ENCODE measurements around the gene ISLR. TPM values are rescaled to one million over a fixed set of nuclear protein-coding genes. Genes with fewer than 3 reads are reported as not detected.

Gene ISLR
- total and polyA plus RNA-seq, 2 experiments from 2014 or later: 27.8 to 36.4 TPM

- Histone ChIP-seq H3K9me2 (replicated peaks; ENCODE audit: insufficient read depth) (no peaks in the 10 kb centered on the region), H3K4me3 (no peak overlapping the region), H3K27ac (no peak overlapping the region), H4K20me1 (ENCODE audit: insufficient read depth, poor library complexity, severe bottlenecking) (no peaks in the 10 kb centered on the region), H3K4me2 (no peak overlapping the region), H3K27me3 (no peaks in the 10 kb centered on the region), H3K4me1 (ENCODE audit: insufficient read depth) (peaks cover 4% of the 10 kb centered on the region), H3K79me2 (no peaks in the 10 kb centered on the region), H3K36me3 (replicated peaks; ENCODE audit: insufficient read depth, low read depth) (no peaks in the 10 kb centered on the region), H2AFZ (no peak overlapping the region), H3K9me3 (ENCODE audit: low read depth) (no peaks in the 10 kb centered on the region)
- WGBS (ENCODE audit: low lambda C conversion rate, missing lambda C conversion rate): 90% methylated on average over 8 of the region's 12 CpGs
- TF ChIP-seq, protein P1, sequence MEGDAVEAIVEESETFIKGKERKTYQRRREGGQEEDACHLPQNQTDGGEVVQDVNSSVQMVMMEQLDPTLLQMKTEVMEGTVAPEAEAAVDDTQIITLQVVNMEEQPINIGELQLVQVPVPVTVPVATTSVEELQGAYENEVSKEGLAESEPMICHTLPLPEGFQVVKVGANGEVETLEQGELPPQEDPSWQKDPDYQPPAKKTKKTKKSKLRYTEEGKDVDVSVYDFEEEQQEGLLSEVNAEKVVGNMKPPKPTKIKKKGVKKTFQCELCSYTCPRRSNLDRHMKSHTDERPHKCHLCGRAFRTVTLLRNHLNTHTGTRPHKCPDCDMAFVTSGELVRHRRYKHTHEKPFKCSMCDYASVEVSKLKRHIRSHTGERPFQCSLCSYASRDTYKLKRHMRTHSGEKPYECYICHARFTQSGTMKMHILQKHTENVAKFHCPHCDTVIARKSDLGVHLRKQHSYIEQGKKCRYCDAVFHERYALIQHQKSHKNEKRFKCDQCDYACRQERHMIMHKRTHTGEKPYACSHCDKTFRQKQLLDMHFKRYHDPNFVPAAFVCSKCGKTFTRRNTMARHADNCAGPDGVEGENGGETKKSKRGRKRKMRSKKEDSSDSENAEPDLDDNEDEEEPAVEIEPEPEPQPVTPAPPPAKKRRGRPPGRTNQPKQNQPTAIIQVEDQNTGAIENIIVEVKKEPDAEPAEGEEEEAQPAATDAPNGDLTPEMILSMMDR (IDR thresholded peaks at IDR 0.05; ENCODE audit: poor library complexity): no peak
- TF ChIP-seq EZH2phosphoT487 (IDR thresholded peaks at IDR 0.05; ENCODE audit: low read depth, severe bottlenecking, unreplicated experiment): no peak
- TF ChIP-seq EZH2 (IDR thresholded peaks at IDR 0.05; ENCODE audit: borderline replicate concordance): no peak
- DNase-seq (ENCODE audit: low spot score): no peak
Observed at GRCh38 chr15:74184582-74185091, 11.1 kb downstream of the ISLR start.

DNA sequence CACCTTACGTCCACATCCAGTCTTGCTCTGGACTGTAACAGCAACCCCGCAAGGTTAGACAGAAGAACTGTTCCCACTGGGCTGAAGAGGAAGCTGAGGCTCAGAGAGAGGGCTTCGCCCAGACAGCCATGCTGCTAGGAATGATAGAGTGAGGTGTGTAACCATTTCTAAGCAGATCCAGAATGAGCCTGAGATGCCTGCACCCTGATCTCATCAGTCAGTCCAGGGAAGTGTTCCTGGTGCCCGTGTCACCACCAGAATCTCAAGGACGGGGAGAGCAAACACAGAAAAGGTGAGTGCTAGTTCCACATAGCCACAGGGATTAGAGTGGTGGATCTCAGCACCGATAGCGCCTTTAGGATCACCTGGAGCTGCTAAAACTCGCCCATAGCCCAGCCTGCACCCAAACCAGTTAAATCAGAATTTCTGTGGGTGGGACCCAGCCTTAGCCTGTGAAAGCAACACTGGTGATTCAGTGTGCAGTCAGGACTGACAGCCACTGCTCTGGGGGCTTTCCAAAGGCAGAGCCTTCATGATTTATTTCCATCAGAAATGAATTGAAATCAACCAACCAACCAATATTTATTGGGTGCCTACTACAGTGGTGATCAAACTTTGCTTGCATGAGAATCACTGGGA is 12.3 kb downstream of the ISLR start:
- H3K9me3 ChIP-seq (ENCODE audit: low read depth): no peaks in the 10 kb centered on the region
- no peak overlapping the region for H2AFZ ChIP-seq
- H3K36me3 ChIP-seq (replicated peaks; ENCODE audit: insufficient read depth, low read depth): no peaks in the 10 kb centered on the region
- no peak overlapping the region for H3K27ac ChIP-seq
- H3K79me2 ChIP-seq: no peaks in the 10 kb centered on the region
- H3K9me2 ChIP-seq (replicated peaks; ENCODE audit: insufficient read depth): no peaks in the 10 kb centered on the region
- WGBS (ENCODE audit: low lambda C conversion rate, missing lambda C conversion rate): 70% methylated on average over 8 of the region's 8 CpGs
- no peaks in the 10 kb centered on the region for H4K20me1 ChIP-seq (ENCODE audit: insufficient read depth, poor library complexity, severe bottlenecking)
- no peaks in the 10 kb centered on the region for H3K4me1 ChIP-seq (ENCODE audit: insufficient read depth)
- no peak for DNase-seq (ENCODE audit: low spot score)
- H3K4me3 ChIP-seq: no peak overlapping the region
- TF ChIP-seq, protein P1 (IDR thresholded peaks at IDR 0.05; ENCODE audit: poor library complexity): no peak
- TF ChIP-seq EZH2phosphoT487 (IDR thresholded peaks at IDR 0.05; ENCODE audit: low read depth, severe bottlenecking, unreplicated experiment) (no peak), EZH2 (IDR thresholded peaks at IDR 0.05; ENCODE audit: borderline replicate concordance) (no peak)
- H3K27me3 ChIP-seq: no peaks in the 10 kb centered on the region
- H3K4me2 ChIP-seq: no peak overlapping the region

- no peak overlapping the region for H3K4me2 ChIP-seq
- no peaks in the 10 kb centered on the region for H3K79me2 ChIP-seq
- H3K9me2 ChIP-seq (replicated peaks; ENCODE audit: insufficient read depth): no peaks in the 10 kb centered on the region
- H3K36me3 ChIP-seq (replicated peaks; ENCODE audit: insufficient read depth, low read depth): no peaks in the 10 kb centered on the region
- no peak overlapping the region for H3K4me3 ChIP-seq
- H3K27ac ChIP-seq: no peak overlapping the region
- H2AFZ ChIP-seq: no peak overlapping the region
- H3K27me3 ChIP-seq: no peaks in the 10 kb centered on the region
- no peaks in the 10 kb centered on the region for H3K4me1 ChIP-seq (ENCODE audit: insufficient read depth)
- DNase-seq (ENCODE audit: low spot score): no peak
- no peaks in the 10 kb centered on the region for H3K9me3 ChIP-seq (ENCODE audit: low read depth)
- no peaks in the 10 kb centered on the region for H4K20me1 ChIP-seq (ENCODE audit: insufficient read depth, poor library complexity, severe bottlenecking)
- TF ChIP-seq, protein P1 (IDR thresholded peaks at IDR 0.05; ENCODE audit: poor library complexity): no peak
- TF ChIP-seq EZH2phosphoT487 (IDR thresholded peaks at IDR 0.05; ENCODE audit: low read depth, severe bottlenecking, unreplicated experiment) (no peak), EZH2 (IDR thresholded peaks at IDR 0.05; ENCODE audit: borderline replicate concordance) (no peak)
- WGBS (ENCODE audit: low lambda C conversion rate, missing lambda C conversion rate): 86% methylated on average over 11 of the region's 11 CpGs
Observed at GRCh38 chr15:74188216-74188615, 14.7 kb downstream of the ISLR start.
